HG03025 (cell line): ENCODE results near the gene FABP3.
"Not testable (repeated sequence)": the region's sequence is repeated elsewhere in the genome, so short reads cannot be mapped to it uniquely, and the experiment has no call there.

Experiments
- ATAC-seq: cut with Tn5 transposase; IDR thresholded peaks from one replicate; pipeline ENCODE4 v1.9.1; 2021; ENCODE audit warnings: mild to moderate bottlenecking, moderate library complexity; ENCODE audit not compliant: unreplicated experiment, low FRiP score

The FABP3 gene

GRCh38 chr1:31399976-31400375 is 27.1 kb upstream of the FABP3 start:
- ATAC-seq = no peak

- ATAC-seq = no peak
Observed at GRCh38 chr1:31398246-31398645, 25.4 kb upstream of the FABP3 start.

DNA sequence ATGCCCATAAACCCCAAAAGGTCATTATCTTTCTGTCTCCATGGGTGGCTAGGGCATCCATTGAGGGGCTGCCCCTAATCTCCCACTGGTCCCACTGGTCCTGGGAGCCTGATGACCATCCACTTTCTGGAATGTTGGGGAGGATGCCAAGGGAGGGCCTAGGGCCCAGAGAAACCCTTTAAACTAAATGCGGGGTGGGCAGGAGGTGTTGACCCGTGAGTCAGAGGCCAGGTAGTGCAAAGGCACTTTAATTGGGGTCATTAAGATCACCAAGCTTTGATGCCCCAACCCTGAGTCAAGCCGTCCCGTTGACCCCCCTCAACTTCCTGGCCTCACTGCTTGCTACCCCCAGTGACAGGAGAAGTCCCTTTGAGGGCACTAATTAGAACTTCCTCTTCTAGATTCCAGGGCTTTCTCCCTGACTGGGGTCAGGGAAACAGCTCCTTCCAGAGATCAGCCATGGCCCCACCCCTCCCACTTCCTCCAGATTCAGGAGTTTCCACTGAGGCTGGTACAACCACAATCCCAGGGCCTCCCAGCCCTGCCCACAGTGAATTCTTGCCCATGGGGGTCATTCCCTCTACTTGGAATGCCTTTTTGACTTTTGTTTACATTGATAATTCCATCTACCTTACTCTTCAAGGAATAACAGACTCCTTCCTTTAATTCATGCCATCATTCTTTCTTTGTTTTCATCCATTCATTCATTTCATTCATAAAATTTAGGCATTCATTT is 24.7 kb upstream of the FABP3 start:
- ATAC-seq = no peak

- ATAC-seq = no peak
Observed at GRCh38 chr1:31396633-31397351, 23.9 kb upstream of the FABP3 start.

- no peak for ATAC-seq
Observed at GRCh38 chr1:31394584-31395193, 21.8 kb upstream of the FABP3 start.

- ATAC-seq = no peak
Observed at GRCh38 chr1:31393463-31393862, 20.6 kb upstream of the FABP3 start.

DNA sequence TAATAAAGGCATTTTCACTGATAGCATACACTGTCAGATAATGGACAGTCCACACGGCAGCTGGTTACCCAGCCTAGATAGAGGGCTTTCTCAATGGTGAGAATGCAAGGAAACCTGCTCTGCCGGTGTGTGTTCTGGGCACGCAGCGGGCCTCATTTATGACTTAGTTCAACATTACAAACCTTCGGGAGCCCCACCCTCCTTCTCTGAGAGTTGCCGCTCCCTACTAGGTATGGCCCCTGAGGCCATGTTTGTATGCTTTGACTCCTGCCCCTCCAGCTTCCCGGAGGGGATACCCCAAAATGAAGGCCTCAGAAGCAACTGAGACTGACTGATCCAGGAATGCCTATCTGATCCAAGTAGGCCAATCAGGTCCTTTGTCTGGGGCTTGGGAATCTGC is 17.2 kb upstream of the FABP3 start:
- ATAC-seq = no peak

- ATAC-seq = no peak
Observed at GRCh38 chr1:31389616-31390015, 16.7 kb upstream of the FABP3 start.

DNA sequence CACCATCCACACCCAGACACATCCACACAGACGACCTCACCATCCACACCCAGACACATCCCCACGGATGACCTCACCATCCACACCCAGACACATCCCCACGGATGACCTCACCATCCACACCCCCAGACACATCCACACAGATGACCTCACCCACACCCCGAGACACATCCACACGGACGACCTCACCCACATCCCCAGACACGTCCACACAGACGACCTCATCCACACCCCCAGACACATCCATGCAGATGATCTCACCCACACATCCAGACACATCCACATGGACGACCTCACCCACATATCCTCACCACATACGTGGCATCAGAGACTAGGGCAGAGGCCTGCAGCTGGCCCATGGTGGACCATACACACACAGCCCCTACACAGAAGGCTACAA is 14.7 kb upstream of the FABP3 start:
- ATAC-seq = no peak

DNA sequence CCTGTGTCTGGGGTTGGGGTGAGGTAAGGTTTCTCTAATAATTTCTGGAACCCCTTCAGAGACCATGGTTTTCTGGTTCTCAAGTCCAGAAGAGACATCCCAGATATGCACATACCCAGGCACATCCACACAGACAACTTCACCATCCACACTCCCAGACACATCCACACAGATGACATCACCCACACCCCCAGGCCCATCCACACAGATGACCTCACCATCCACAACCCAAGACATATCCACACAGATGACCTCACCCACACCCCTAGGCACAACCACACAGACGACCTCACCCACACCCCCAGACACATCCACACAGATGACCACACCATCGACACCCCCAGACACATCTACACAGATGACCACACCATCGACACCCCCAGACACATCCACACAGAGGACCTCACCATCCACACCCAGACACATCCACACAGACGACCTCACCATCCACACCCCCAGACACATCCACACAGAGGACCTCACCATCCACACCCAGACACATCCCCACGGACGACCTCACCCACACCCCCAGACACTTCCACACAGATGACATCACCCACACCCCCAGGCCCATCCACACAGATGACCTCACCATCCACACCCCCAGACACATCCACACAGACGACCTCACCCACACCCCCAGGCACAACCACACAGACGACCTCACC is 13.8 kb upstream of the FABP3 start:
- ATAC-seq = not testable (repeated sequence)

DNA sequence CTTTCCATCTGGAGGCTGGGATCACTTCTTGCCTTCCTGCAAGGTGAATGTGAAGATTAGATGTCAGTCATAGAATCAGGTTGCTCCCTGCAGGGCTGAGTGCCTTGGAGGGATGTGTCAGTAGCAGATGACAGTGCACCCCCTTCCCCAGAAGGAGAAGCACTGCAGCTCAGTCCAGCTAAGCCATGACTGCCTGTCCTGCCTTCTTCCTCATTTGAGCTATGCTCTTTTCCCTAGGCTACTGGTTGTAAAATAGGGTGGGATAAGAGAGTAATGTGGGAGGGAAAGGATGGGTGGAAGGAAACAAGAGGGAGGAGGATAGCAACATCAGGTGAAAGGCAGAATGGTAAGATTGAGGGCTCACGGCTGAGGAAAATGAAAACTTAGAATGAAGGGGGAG is 11.1 kb upstream of the FABP3 start:
- no peak for ATAC-seq

GRCh38 chr1:31382379-31382989 is 9.6 kb upstream of the FABP3 start:
- no peak for ATAC-seq

GRCh38 chr1:31381394-31382294 is 8.8 kb upstream of the FABP3 start:
- ATAC-seq = no peak

- ATAC-seq = no peak
Observed at GRCh38 chr1:31380181-31380580, 7.3 kb upstream of the FABP3 start.

DNA sequence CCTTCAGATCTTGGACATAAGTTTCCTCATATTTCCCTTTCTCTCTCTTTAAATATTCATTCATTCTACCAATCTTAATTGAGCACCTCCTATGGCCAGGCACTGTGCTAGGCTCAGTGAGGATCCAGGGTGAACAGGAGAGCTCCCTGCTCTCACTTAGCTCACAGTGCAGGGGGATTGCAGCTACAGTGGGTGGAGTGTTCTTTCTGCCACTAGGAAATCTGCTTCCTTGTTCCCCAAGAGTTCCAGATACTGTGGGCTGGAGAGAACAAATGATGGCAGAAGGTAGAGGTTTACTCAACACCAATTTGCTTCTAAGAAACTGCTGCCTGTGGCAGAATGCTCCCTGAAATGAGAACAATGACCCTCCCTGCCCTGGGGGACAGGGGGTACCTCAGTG is 5.1 kb upstream of the FABP3 start:
- ATAC-seq = no peak

DNA sequence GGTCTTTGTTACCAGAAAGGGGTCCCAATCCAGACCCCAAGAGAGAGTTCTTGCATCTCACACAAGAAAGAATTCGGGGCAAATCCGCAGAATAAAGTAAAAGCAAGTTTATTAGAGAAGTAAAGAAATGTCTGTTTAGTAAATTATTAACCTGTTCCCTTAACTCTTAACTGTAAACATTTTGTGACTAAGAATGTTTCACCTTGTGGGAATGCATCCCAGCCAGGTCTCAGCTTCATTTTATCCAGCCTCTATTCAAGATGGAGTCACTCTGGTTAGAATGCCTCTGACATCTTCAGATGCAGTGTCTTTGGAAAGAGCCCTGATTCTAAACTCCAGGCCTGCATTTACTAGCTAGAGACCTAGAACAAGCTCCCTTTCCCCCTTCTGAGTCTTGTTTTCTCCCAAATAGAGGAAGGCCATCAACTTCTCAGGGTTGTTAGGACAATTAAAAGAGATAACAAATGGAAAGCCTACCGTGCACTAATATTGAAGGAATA is 4.5 kb upstream of the FABP3 start:
- no peak for ATAC-seq

DNA sequence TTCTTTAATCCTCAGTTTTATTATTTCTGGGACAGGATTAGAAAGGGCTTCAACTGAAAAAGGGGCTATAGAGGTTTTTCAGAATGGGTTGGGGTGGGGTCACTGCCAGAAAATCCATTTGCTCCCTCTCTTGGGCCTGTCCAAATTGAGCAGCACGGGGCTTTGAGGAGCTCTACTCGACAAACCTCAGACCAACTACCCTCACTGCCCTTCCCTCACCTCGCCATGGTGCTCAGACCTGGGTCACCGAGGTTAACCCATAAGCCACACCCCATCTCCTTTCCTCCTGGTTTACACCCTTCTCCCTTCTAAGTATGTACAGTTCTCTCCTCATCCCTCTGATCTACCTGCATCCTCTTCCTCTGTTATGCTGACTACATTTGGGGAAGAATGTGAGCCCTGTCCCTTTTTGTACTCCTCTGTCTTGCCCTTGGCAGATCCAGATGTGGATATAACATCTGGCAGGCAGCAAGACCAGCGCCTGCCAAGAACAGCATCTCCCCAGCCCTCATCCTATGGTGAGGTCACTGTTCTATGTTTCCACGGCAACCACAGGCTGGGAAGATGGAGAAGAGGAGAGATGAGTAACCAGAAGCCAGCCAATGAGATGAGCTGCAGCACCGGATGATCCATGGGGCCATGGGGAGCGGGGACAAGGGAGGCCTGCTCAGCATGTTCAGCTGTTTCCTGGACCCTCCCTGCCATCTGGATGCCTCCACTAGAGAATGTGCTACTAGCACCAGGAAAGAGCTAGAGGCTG is 3.7 kb upstream of the FABP3 start:
- ATAC-seq = no peak

GRCh38 chr1:31374511-31375196 is 1.8 kb upstream of the FABP3 start:
- ATAC-seq = no peak
